Fibroblast of lung (primary cell): ENCODE data around the gene CYTH1. TPM values are rescaled to one million over a fixed set of nuclear protein-coding genes. Genes with fewer than 3 reads are reported as not detected.

ENCODE experiments used
- DNase-seq, 2 donors: peaks; one replicate each; pipeline versions ENCODE4 v3.0.0 to v3.0.0-alpha.2; 2010; ENCODE audit warnings: low read depth in 2 of 2
- H2AFZ ChIP-seq: 2 replicates; pipeline ENCODE4 v1.5.1; 2012; ENCODE audit warnings: low read length, control low read depth, inconsistent platforms
- H3K27ac ChIP-seq: 2 replicates; pipeline ENCODE4 v1.5.1; 2011; ENCODE audit warnings: low read length, control low read depth; ENCODE audit not compliant: insufficient read depth
- H3K27me3 ChIP-seq: 2 replicates; pipeline ENCODE4 v1.5.1; 2011; ENCODE audit warnings: mild to moderate bottlenecking, low read length; ENCODE audit not compliant: control insufficient read depth, insufficient read depth
- H3K36me3 ChIP-seq: 2 replicates; pipeline ENCODE4 v1.5.1; 2011; ENCODE audit warnings: low read length; ENCODE audit not compliant: control insufficient read depth, insufficient read depth
- H3K4me1 ChIP-seq: 2 replicates; pipeline ENCODE4 v1.5.1; 2011; ENCODE audit warnings: low read length; ENCODE audit not compliant: control insufficient read depth, insufficient read depth; ENCODE audit errors: extremely low read depth
- H3K4me2 ChIP-seq: 2 replicates; pipeline ENCODE4 v1.5.1; 2011; ENCODE audit warnings: low read length, control low read depth; ENCODE audit not compliant: insufficient read depth; ENCODE audit errors: extremely low read depth
- H3K4me3 ChIP-seq, 4 experiments: fragments of 200-600 bp in 1 of 4; sonication (generic) in 1 of 4; replicated peaks in 1 of 4; 2 replicates each; pipeline ENCODE4 v1.5.1; 2011 to 2016; ENCODE audit warnings: low read length in 4 of 4, low read depth in 3 of 4, mild to moderate bottlenecking in 3 of 4, control low read depth in 2 of 4, inconsistent platforms in 1 of 4, mixed read lengths in 1 of 4; ENCODE audit not compliant: insufficient read depth in 1 of 4; ENCODE audit errors: control extremely low read depth in 1 of 4
- H3K79me2 ChIP-seq: 2 replicates; pipeline ENCODE4 v1.5.1; 2012; ENCODE audit warnings: mild to moderate bottlenecking, low read length, inconsistent platforms; ENCODE audit not compliant: control insufficient read depth, insufficient read depth
- H3K9ac ChIP-seq: 2 replicates; pipeline ENCODE4 v1.5.1; 2011; ENCODE audit warnings: mild to moderate bottlenecking, low read length, control low read depth; ENCODE audit not compliant: insufficient read depth
- H3K9me3 ChIP-seq: 2 replicates; pipeline ENCODE4 v1.5.1; 2012; ENCODE audit warnings: low read depth, low read length; ENCODE audit not compliant: control insufficient read depth, insufficient read depth
- H4K20me1 ChIP-seq: 2 replicates; pipeline ENCODE4 v1.5.1; 2011; ENCODE audit warnings: low read length; ENCODE audit not compliant: control insufficient read depth, insufficient read depth; ENCODE audit errors: extremely low read depth
- EZH2 ChIP-seq: IDR thresholded peaks from 2 replicates; pipeline ENCODE4 v1.5.1; 2012; ENCODE audit warnings: low read length, control low read depth, mild to moderate bottlenecking; ENCODE audit errors: missing control alignments
- polyA plus RNA-seq, 2 donors: library from polyadenylated mRNA; depleted of rRNA in 1 of 2; stranded (reverse) in 1 of 2; unstranded in 1 of 2; fragments of >200 nt; gene quantifications; 2 replicates each; pipeline ENCODE4 v1.2.1, GENCODE V29; 2011 to 2012; ENCODE audit warnings: missing spikeins in 1 of 2
- total RNA-seq: library from RNA; depleted of rRNA; stranded (reverse); fragments of >200 nt; gene quantifications from 2 replicates; pipeline ENCODE4 v1.2.1, GENCODE V29; 2014
- TF ChIP-seq, protein P1 (sequence below), 2 donors: IDR thresholded peaks in 1 of 2; conservative IDR thresholded peaks in 1 of 2; 1 replicate in 1 of 2; 2 replicates in 1 of 2; pipeline ENCODE4 v1.5.1; 2011 to 2012; ENCODE audit warnings: low read length in 2 of 2, control low read depth in 1 of 2, inconsistent platforms in 1 of 2, low read depth in 1 of 2, mild to moderate bottlenecking in 1 of 2

CYTH1 gene
- total and polyA plus RNA-seq, 2 donors (not counting 1 experiment from before 2014, with no cell fraction given) = 8.9 to 9.9 TPM

- H3K27ac ChIP-seq = no peak overlapping the region
- H3K79me2 ChIP-seq = no peaks in the 10 kb centered on the region
- no peak overlapping the region for H3K4me3 ChIP-seq
- H2AFZ ChIP-seq = no peak overlapping the region
- peaks cover 9% of the 10 kb centered on the region for H3K27me3 ChIP-seq
- no peaks in the 10 kb centered on the region for H3K4me1 ChIP-seq
- DNase-seq = peak in 1 of 2 donors; percentile 27
- no peak overlapping the region for H3K4me2 ChIP-seq
- H3K36me3 ChIP-seq = no peaks in the 10 kb centered on the region
- no peak overlapping the region for H3K9ac ChIP-seq
- TF ChIP-seq EZH2 = no peak
- TF ChIP-seq, protein P1, sequence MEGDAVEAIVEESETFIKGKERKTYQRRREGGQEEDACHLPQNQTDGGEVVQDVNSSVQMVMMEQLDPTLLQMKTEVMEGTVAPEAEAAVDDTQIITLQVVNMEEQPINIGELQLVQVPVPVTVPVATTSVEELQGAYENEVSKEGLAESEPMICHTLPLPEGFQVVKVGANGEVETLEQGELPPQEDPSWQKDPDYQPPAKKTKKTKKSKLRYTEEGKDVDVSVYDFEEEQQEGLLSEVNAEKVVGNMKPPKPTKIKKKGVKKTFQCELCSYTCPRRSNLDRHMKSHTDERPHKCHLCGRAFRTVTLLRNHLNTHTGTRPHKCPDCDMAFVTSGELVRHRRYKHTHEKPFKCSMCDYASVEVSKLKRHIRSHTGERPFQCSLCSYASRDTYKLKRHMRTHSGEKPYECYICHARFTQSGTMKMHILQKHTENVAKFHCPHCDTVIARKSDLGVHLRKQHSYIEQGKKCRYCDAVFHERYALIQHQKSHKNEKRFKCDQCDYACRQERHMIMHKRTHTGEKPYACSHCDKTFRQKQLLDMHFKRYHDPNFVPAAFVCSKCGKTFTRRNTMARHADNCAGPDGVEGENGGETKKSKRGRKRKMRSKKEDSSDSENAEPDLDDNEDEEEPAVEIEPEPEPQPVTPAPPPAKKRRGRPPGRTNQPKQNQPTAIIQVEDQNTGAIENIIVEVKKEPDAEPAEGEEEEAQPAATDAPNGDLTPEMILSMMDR (conservative IDR thresholded peaks at IDR 0.05 in 1 of 2, IDR thresholded peaks at IDR 0.05 in 1 of 2; ENCODE audit: low read depth in 1 of 2, low read length in 2 of 2) = no peak
- no peaks in the 10 kb centered on the region for H4K20me1 ChIP-seq
- H3K9me3 ChIP-seq = no peaks in the 10 kb centered on the region
These were observed 136.4 kb downstream of the CYTH1 start for GRCh38 chr17:78645421-78646295.

- H3K27ac ChIP-seq = no peak overlapping the region
- no peaks in the 10 kb centered on the region for H4K20me1 ChIP-seq
- no peak overlapping the region for H2AFZ ChIP-seq
- H3K4me1 ChIP-seq = no peaks in the 10 kb centered on the region
- peaks cover 4% of the 10 kb centered on the region for H3K27me3 ChIP-seq
- H3K4me3 ChIP-seq = no peak overlapping the region
- no peak overlapping the region for H3K4me2 ChIP-seq
- no peaks in the 10 kb centered on the region for H3K79me2 ChIP-seq
- no peaks in the 10 kb centered on the region for H3K36me3 ChIP-seq
- H3K9ac ChIP-seq = no peak overlapping the region
- DNase-seq = no peak
- H3K9me3 ChIP-seq = no peaks in the 10 kb centered on the region
- TF ChIP-seq, protein P1 (conservative IDR thresholded peaks at IDR 0.05 in 1 of 2, IDR thresholded peaks at IDR 0.05 in 1 of 2; ENCODE audit: low read depth in 1 of 2, low read length in 2 of 2) = no peak
- no peak for TF ChIP-seq EZH2
These were observed 137.1 kb downstream of the CYTH1 start for GRCh38 chr17:78644931-78645351.

DNA sequence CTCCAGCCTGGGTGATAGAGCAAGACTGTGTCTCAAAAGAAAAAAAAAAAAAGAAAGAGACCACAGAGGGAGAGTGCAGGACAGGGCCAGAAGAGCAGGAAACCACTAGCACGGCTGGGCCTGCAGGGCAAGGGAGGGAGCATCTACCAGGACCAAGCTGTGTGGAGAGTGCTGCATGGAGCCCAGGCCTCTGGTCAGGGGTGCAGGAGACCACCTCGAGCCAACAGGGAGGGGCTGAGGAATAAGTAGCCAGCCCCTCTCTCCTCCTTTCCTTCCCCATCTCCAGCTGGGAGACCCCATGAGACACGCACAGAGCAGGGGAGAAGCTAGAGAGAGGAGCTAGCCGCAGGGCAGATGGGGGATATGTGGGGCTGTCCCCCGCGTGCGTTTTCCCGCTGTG is 137.8 kb downstream of the CYTH1 start:
- Histone ChIP-seq H3K36me3 (no peaks in the 10 kb centered on the region), H3K4me3 (no peak overlapping the region), H3K27me3 (no peaks in the 10 kb centered on the region), H4K20me1 (no peaks in the 10 kb centered on the region), H3K9me3 (no peaks in the 10 kb centered on the region), H2AFZ (no peak overlapping the region), H3K9ac (no peak overlapping the region), H3K27ac (no peak overlapping the region), H3K4me2 (no peak overlapping the region), H3K4me1 (no peaks in the 10 kb centered on the region), H3K79me2 (no peaks in the 10 kb centered on the region)
- DNase-seq = no peak
- no peak for TF ChIP-seq EZH2
- TF ChIP-seq, protein P1 (conservative IDR thresholded peaks at IDR 0.05 in 1 of 2, IDR thresholded peaks at IDR 0.05 in 1 of 2; ENCODE audit: low read depth in 1 of 2, low read length in 2 of 2) = no peak
